HepG2 (cell line): ENCODE data around the gene TTC22. TPM values are rescaled to one million over a fixed set of nuclear protein-coding genes. Genes with fewer than 3 reads are reported as not detected.

Experiments
- ATM ChIP-seq: fragments of 450-650 bp; IDR thresholded peaks from 2 replicates; pipeline ENCODE4 v1.7.1; 2017; ENCODE audit warnings: mild to moderate bottlenecking, borderline replicate concordance
- BCLAF1 ChIP-seq: fragments of 450-650 bp; IDR thresholded peaks from 2 replicates; pipeline ENCODE4 v1.6.1; 2017; ENCODE audit warnings: mild to moderate bottlenecking
- GLMP ChIP-seq: sonication (generic); formaldehyde crosslinking; IDR thresholded peaks from 2 replicates; pipeline ENCODE4 v1.9.0; 2021; ENCODE audit warnings: missing genetic modification reagents, mild to moderate bottlenecking, borderline replicate concordance
- HMGXB4 ChIP-seq, 2 experiments: sonication (generic) in 1 of 2; formaldehyde crosslinking in 1 of 2; IDR thresholded peaks; 2 replicates each; pipeline versions ENCODE4 v1.4.0 to v1.6.1; 2018 to 2020; ENCODE audit warnings: missing genetic modification reagents in 2 of 2, borderline replicate concordance in 1 of 2, low read depth in 1 of 2, mild to moderate bottlenecking in 1 of 2, missing biosample characterization in 1 of 2
- HNF4A ChIP-seq: sonication (generic); formaldehyde crosslinking; IDR thresholded peaks from 2 replicates; pipeline ENCODE4 v1.4.0; 2020; ENCODE audit warnings: missing genetic modification reagents
- MEIS1 ChIP-seq: sonication (generic); formaldehyde crosslinking; IDR thresholded peaks from 2 replicates; pipeline ENCODE4 v1.9.0; 2021; ENCODE audit warnings: mild to moderate bottlenecking, missing genetic modification reagents, moderate library complexity, borderline replicate concordance
- NCOA5 ChIP-seq: sonication (generic); formaldehyde crosslinking; IDR thresholded peaks from 2 replicates; pipeline ENCODE4 v1.4.0; 2020; ENCODE audit warnings: missing genetic modification reagents
- NCOR1 ChIP-seq: fragments of 200-600 bp; sonication (generic); IDR thresholded peaks from 2 replicates; pipeline ENCODE4 v1.7.0; 2017; ENCODE audit warnings: antibody characterized with exemption, low read length, borderline replicate concordance
- NFE2 ChIP-seq: sonication (generic); formaldehyde crosslinking; IDR thresholded peaks from 2 replicates; pipeline ENCODE4 v1.4.0; 2020; ENCODE audit warnings: missing genetic modification reagents
- NFIC ChIP-seq: IDR thresholded peaks from 2 replicates; pipeline ENCODE4 v1.6.1; 2012; ENCODE audit warnings: mild to moderate bottlenecking, low read length, inconsistent platforms
- SP1 ChIP-seq, 2 experiments: fragments of 450-650 bp in 1 of 2; sonication (generic) in 1 of 2; formaldehyde crosslinking in 1 of 2; IDR thresholded peaks; 2 replicates each; pipeline versions ENCODE4 v1.4.0 to v1.6.1; 2016 to 2020; ENCODE audit warnings: missing genetic modification reagents in 1 of 2
- TEF ChIP-seq: sonication (generic); formaldehyde crosslinking; IDR thresholded peaks from 2 replicates; pipeline ENCODE4 v1.5.0; 2020; ENCODE audit warnings: missing genetic modification reagents
- TRIM24 ChIP-seq: sonication (generic); formaldehyde crosslinking; IDR thresholded peaks from 2 replicates; pipeline ENCODE4 v1.8.0; 2022; ENCODE audit warnings: mild to moderate bottlenecking, missing genetic modification reagents
- ZBTB44 ChIP-seq: sonication (generic); formaldehyde crosslinking; IDR thresholded peaks from 2 replicates; pipeline ENCODE4 v1.4.0; 2020; ENCODE audit warnings: missing genetic modification reagents
- ZNF362 ChIP-seq: sonication (generic); formaldehyde crosslinking; IDR thresholded peaks from 2 replicates; pipeline ENCODE4 v1.4.0; 2020; ENCODE audit warnings: missing genetic modification reagents, mild to moderate bottlenecking, borderline replicate concordance
- ZNF510 ChIP-seq: sonication (generic); formaldehyde crosslinking; IDR thresholded peaks from 2 replicates; pipeline ENCODE4 v1.4.0; 2020; ENCODE audit warnings: low read depth, mild to moderate bottlenecking, missing genetic modification reagents
- ZNF7 ChIP-seq: IDR thresholded peaks from 2 replicates; pipeline ENCODE4 v1.6.1; 2016; ENCODE audit warnings: missing biosample characterization, missing genetic modification reagents
- ZNF737 ChIP-seq: sonication (generic); formaldehyde crosslinking; IDR thresholded peaks from 2 replicates; pipeline ENCODE4 v1.5.0; 2020; ENCODE audit warnings: missing genetic modification reagents, mild to moderate bottlenecking, borderline replicate concordance
- ZNF776 ChIP-seq: sonication (generic); formaldehyde crosslinking; IDR thresholded peaks from 2 replicates; pipeline ENCODE4 v1.4.0; 2020; ENCODE audit warnings: mild to moderate bottlenecking, missing genetic modification reagents
- ZNF878 ChIP-seq: sonication (generic); formaldehyde crosslinking; IDR thresholded peaks from 2 replicates; pipeline ENCODE4 v1.8.1; 2023; ENCODE audit warnings: mild to moderate bottlenecking, missing genetic modification reagents, moderate library complexity
- polyA plus RNA-seq, 8 experiments: library from polyadenylated mRNA; depleted of rRNA in 3 of 8; stranded (reverse) in 7 of 8; unstranded in 1 of 8; fragments of >200 nt; fragmentation: Illumina TruSeq in 4 of 8; extraction: Trizol in 4 of 8; gene quantifications; 2 replicates each; pipeline versions ENCODE4 v1.2.1 to v1.2.3, GENCODE V29; 2011 to 2016; ENCODE audit warnings: low read depth in 4 of 8, missing spikeins in 1 of 8, mixed read lengths in 1 of 8; ENCODE audit not compliant: insufficient read depth in 1 of 8
- total RNA-seq, 5 experiments: library from RNA; depleted of rRNA; stranded (reverse); fragments of >200 nt; fragmentation: Illumina TruSeq; extraction: Trizol; gene quantifications; 2 replicates each; pipeline ENCODE4 v1.2.3, GENCODE V29; 2016; ENCODE audit warnings: low read depth in 1 of 5

Gene TTC22
- total and polyA plus RNA-seq, 2 of the 13 experiments (the other 11 are each of a cell fraction or from before 2014, with no cell fraction given): not detected

GRCh38 chr1:54764133-54764921 lies 36.8 kb downstream of the TTC22 start, which contains the start of gene PARS2 (continued):
- TF ChIP-seq SP1 (IDR thresholded peaks at IDR 0.05) (no peak), SP1 (CRISPR knock-in tag; IDR thresholded peaks at IDR 0.05) (peak; percentile 61; the same call in 1 of the 2 replicates), ATM (no peak), NFIC (no peak), TEF (CRISPR knock-in tag) (no peak), MEIS1 (CRISPR knock-in tag) (no peak), ZNF776 (CRISPR knock-in tag) (no peak), NFE2 (no peak), ZNF737 (CRISPR knock-in tag) (no peak), NCOR1 (no peak), ZNF510 (no peak), HNF4A (CRISPR knock-in tag) (no peak), TRIM24 (CRISPR knock-in tag) (no peak), BCLAF1 (no peak), HMGXB4 (CRISPR knock-in tag; IDR thresholded peaks at IDR 0.05; ENCODE audit: borderline replicate concordance in 1 of 2, low read depth in 1 of 2) (peak in 1 of 2 experiments; percentile 47; a peak in 1 of 4 replicates), NCOA5 (CRISPR knock-in tag) (no peak), ZNF362 (CRISPR knock-in tag) (no peak), ZNF7 (CRISPR knock-in tag) (no peak), ZNF878 (CRISPR knock-in tag) (no peak), ZBTB44 (peak; percentile 77), GLMP (no peak)
